K562 (cell line): Measurements from ENCODE around the gene SPATA3. TPM values are rescaled to one million over a fixed set of nuclear protein-coding genes. Genes with fewer than 3 reads are reported as not detected.

ENCODE experiments used
- ATAC-seq: fragments of 200-7000 bp; cut with Tn5 transposase; 3 replicates; pipeline ENCODE4 v1.9.1; 2020; ENCODE audit warnings: moderate library complexity
- BruUV-seq: library from RNA; stranded (reverse); fragments of 400-500 nt; replicated peaks from 2 replicates; lab custom pipeline; 2021; lab: Mats Ljungman, UMichigan
- CTCF ChIA-PET: fragments of 300-600 bp; formaldehyde crosslinking; extraction: SDS; loops from one replicate; lab custom pipeline; 2021; ENCODE audit warnings: low intra/inter-chr PET ratio; lab: Yijun Ruan, JAX
- POLR2A ChIA-PET: fragments of 300-600, 350-650 bp; sonication (Branson Sonifier 250); formaldehyde crosslinking; extraction: SDS; loops from one replicate; lab custom pipeline; 2021; ENCODE audit warnings: antibody characterized with exemption, inconsistent platforms; lab: Yijun Ruan, JAX
- DNase-seq, 4 experiments: peaks; one replicate each; pipeline versions ENCODE4 v3.0.0 to v3.0.0-alpha.2; 2011 to 2018; ENCODE audit warnings: low spot score in 3 of 4, mixed read lengths in 3 of 4; ENCODE audit errors: extremely low read depth in 1 of 4
- FAIRE-seq: peaks from 2 replicates; lab custom pipeline; 2011; peaks lifted over from hg19 to GRCh38; lab: Jason Lieb, UNC
- H2AFZ ChIP-seq: 2 replicates; pipeline ENCODE4 v1.6.0; 2011; ENCODE audit warnings: low read depth, low read length, control low read depth, inconsistent platforms
- H3K27ac ChIP-seq: fragments of 200-600 bp; 3 replicates; pipeline ENCODE4 v1.8.0; 2011; ENCODE audit warnings: low read depth, mild to moderate bottlenecking, control low read depth, inconsistent platforms, low read length, moderate library complexity, mixed read lengths; ENCODE audit errors: extremely low read depth
- H3K27me3 ChIP-seq, 2 experiments: fragments of 300-600 bp in 1 of 2; 2 replicates in 1 of 2; 3 replicates in 1 of 2; pipeline versions ENCODE4 v1.6.0 to v1.8.0; 2011; ENCODE audit warnings: inconsistent platforms in 2 of 2, low read length in 2 of 2, mild to moderate bottlenecking in 1 of 2, mixed read lengths in 1 of 2, moderate library complexity in 1 of 2; ENCODE audit not compliant: control insufficient read depth in 2 of 2, insufficient read depth in 2 of 2
- H3K36me3 ChIP-seq: fragments of 300-600 bp; 3 replicates; pipeline ENCODE4 v1.8.0; 2011; ENCODE audit warnings: mild to moderate bottlenecking, low read length, inconsistent platforms; ENCODE audit not compliant: control insufficient read depth, insufficient read depth
- H3K4me1 ChIP-seq, 2 experiments: fragments of 200-600 bp in 1 of 2; replicated peaks in 1 of 2; 2 replicates in 1 of 2; 3 replicates in 1 of 2; pipeline versions ENCODE4 v1.5.1 to v1.8.0; 2011; ENCODE audit warnings: inconsistent platforms in 2 of 2, low read length in 2 of 2, mild to moderate bottlenecking in 1 of 2, mixed read lengths in 1 of 2, moderate library complexity in 1 of 2; ENCODE audit not compliant: control insufficient read depth in 2 of 2, insufficient read depth in 2 of 2
- H3K4me2 ChIP-seq: 2 replicates; pipeline ENCODE4 v1.6.1; 2011; ENCODE audit warnings: low read length, control low read depth, inconsistent platforms, mixed read lengths; ENCODE audit not compliant: insufficient read depth
- H3K4me3 ChIP-seq: fragments of 200-600 bp; sonication (generic), shearing (Covaris generic); 2 replicates; pipeline ENCODE4 v1.5.1; 2016; ENCODE audit warnings: control low read depth, inconsistent platforms
- H3K79me2 ChIP-seq: fragments of 200-600 bp; 3 replicates; pipeline ENCODE4 v1.8.0; 2011; ENCODE audit warnings: low read length, inconsistent platforms; ENCODE audit not compliant: control insufficient read depth, insufficient read depth
- H3K9ac ChIP-seq, 2 experiments: 2 replicates each; pipeline versions ENCODE4 v1.6.0 to v1.6.1; 2011; ENCODE audit warnings: low read depth in 2 of 2, low read length in 2 of 2, control low read depth in 1 of 2, inconsistent platforms in 1 of 2, mild to moderate bottlenecking in 1 of 2, mixed read lengths in 1 of 2; ENCODE audit not compliant: insufficient read depth in 1 of 2
- H3K9me1 ChIP-seq: one replicate; pipeline ENCODE4 v1.6.0; 2011; ENCODE audit warnings: inconsistent platforms, mild to moderate bottlenecking, low read length, moderate library complexity; ENCODE audit not compliant: control insufficient read depth, insufficient read depth
- H3K9me3 ChIP-seq: replicated peaks from 2 replicates; pipeline ENCODE4 v1.5.1; 2011; ENCODE audit warnings: low read depth, low read length, inconsistent platforms; ENCODE audit not compliant: control insufficient read depth, insufficient read depth
- H4K20me1 ChIP-seq: replicated peaks from 2 replicates; pipeline ENCODE4 v1.6.1; 2011; ENCODE audit warnings: low read length, inconsistent platforms, mixed read lengths; ENCODE audit not compliant: control insufficient read depth, insufficient read depth
- HMGN3 ChIP-seq: IDR thresholded peaks from 2 replicates; pipeline ENCODE4 v1.6.1; 2011; ENCODE audit warnings: borderline replicate concordance, low read depth, mild to moderate bottlenecking, mixed read lengths, low read length; ENCODE audit not compliant: insufficient read length; ENCODE audit errors: extremely low read depth
- RBBP5 ChIP-seq: fragments of 200-600 bp; sonication (generic); IDR thresholded peaks from 2 replicates; pipeline ENCODE4 v1.6.1; 2012; ENCODE audit warnings: borderline replicate concordance, mild to moderate bottlenecking, low read length, control low read depth, inconsistent platforms; ENCODE audit not compliant: insufficient read depth, poor library complexity, severe bottlenecking
- XRCC5 ChIP-seq: fragments of 200-400 bp; formaldehyde crosslinking; IDR thresholded peaks from 2 replicates; pipeline ENCODE4 v1.6.1; 2017; ENCODE audit warnings: low read depth, mild to moderate bottlenecking, low read length
- YY1 ChIP-seq, 3 experiments: IDR thresholded peaks; 2 replicates each; pipeline ENCODE4 v1.6.1; 2011; ENCODE audit warnings: low read length in 2 of 3, mild to moderate bottlenecking in 2 of 3, moderate library complexity in 2 of 3, borderline replicate concordance in 1 of 3, control low read depth in 1 of 3, low read depth in 1 of 3; ENCODE audit not compliant: insufficient read depth in 3 of 3, insufficient replicate concordance in 2 of 3, control insufficient read depth in 1 of 3, insufficient read length in 1 of 3; ENCODE audit errors: extremely low read depth in 1 of 3
- ZBTB5 ChIP-seq: fragments of 450-650 bp; IDR thresholded peaks from 2 replicates; pipeline ENCODE4 v1.6.1; 2017; ENCODE audit warnings: antibody characterized with exemption
- ZNF140 ChIP-seq: fragments of 250-450 bp; sonication (Bioruptor Pico); IDR thresholded peaks from 2 replicates; pipeline ENCODE4 v1.8.0; 2021; ENCODE audit warnings: moderate library complexity, mild to moderate bottlenecking, inconsistent platforms
- ZNF707 ChIP-seq: fragments of 250-450 bp; sonication (Bioruptor Pico); conservative IDR thresholded peaks from 2 replicates; pipeline ENCODE4 v1.8.0; 2022; ENCODE audit warnings: inconsistent platforms, mild to moderate bottlenecking, moderate library complexity
- ZNF717 ChIP-seq: fragments of 250-450 bp; sonication (Bioruptor Pico); IDR thresholded peaks from 2 replicates; pipeline ENCODE4 v1.5.0; 2021
- WGBS: fragments of 100-300 bp; shearing (Covaris generic); methylation state at CpG from one replicate; pipeline ENCODE4 v1.1.6; 2016; ENCODE audit warnings: low coverage, mixed read lengths; ENCODE audit not compliant: insufficient coverage; ENCODE audit errors: missing lambda C conversion rate; 5-methylcytosine and 5-hydroxymethylcytosine counted together
- in situ Hi-C: fragments of 300-500 bp; cut with MboI; formaldehyde crosslinking; loops from 4 replicates; pipeline ENCODE4 v1.15.0; 2018; ENCODE audit warnings: inconsistent platforms, mixed read lengths
- intact Hi-C: fragments of 100-400 bp; cut with micrococcal nuclease; formaldehyde crosslinking; loops from 2 replicates; pipeline ENCODE4 v1.14.2; 2022
- polyA plus RNA-seq, 8 experiments: library from polyadenylated mRNA; depleted of rRNA in 4 of 8; stranded (reverse) in 5 of 8; unstranded in 3 of 8; fragments of >200 nt; fragmentation: Nextera tagmentation in 2 of 8; fragmentation: Illumina TruSeq in 1 of 8; extraction: Ambion mirVana in 2 of 8; extraction: Trizol in 1 of 8; gene quantifications; 2 replicates each; pipeline versions ENCODE4 v1.2.1 to v1.2.3, GENCODE V29; 2011 to 2014; ENCODE audit warnings: inconsistent platforms in 1 of 8, missing spikeins in 1 of 8
- total RNA-seq, 7 experiments: library from RNA; depleted of rRNA in 6 of 7; stranded (reverse); fragments of >200 nt in 6 of 7; fragmentation: Illumina TruSeq in 2 of 7; extraction: Trizol in 2 of 7; gene quantifications; 2 replicates each; pipeline versions ENCODE4 v1.2.1 to v1.2.3, GENCODE V29; 2011 to 2021; ENCODE audit warnings: low replicate concordance in 1 of 7
- TF ChIP-seq, protein P1 (sequence below): fragments of 250-450 bp; sonication (Bioruptor Pico); IDR thresholded peaks from 2 replicates; pipeline ENCODE4 v1.5.0; 2021
- TF ChIP-seq, protein P2 (sequence below): fragments of 450-650 bp; IDR thresholded peaks from 2 replicates; pipeline ENCODE4 v1.7.1; 2018; ENCODE audit warnings: mild to moderate bottlenecking, low read depth; ENCODE audit not compliant: partially characterized antibody

Gene SPATA3
- total and polyA plus RNA-seq, 9 of the 15 experiments (the other 6 are each of a cell fraction or from before 2014, with no cell fraction given) = not detected

- TF ChIP-seq, protein P1, sequence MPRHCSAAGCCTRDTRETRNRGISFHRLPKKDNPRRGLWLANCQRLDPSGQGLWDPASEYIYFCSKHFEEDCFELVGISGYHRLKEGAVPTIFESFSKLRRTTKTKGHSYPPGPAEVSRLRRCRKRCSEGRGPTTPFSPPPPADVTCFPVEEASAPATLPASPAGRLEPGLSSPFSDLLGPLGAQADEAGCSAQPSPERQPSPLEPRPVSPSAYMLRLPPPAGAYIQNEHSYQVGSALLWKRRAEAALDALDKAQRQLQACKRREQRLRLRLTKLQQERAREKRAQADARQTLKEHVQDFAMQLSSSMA = no peak
- no peak for TF ChIP-seq XRCC5
These were observed 48.7 kb upstream of the SPATA3 start (continued) for GRCh38 chr2:230947235-230947576.

DNA sequence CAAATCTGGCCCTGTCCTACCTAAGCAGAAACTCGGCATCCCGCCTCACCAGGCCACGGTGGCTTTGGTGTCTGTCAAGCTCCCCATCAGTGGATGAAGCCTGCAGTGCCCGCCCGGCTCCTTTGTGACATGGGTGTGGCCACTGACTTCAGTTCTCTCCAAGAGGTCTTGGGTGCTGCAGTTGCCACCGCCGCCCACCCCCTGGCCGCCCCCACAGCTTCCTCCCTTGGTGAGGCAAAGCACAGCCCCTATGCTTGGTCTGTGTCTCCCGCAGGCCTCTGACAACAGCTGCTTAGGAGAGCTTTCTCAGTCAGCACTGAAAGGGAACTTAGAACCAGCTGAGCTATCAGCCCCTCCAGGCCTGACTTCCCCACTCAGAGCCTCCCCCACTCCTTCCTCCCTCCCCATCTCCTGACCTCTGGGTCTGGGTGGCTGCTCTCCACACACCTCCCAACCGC is 48.0 kb upstream of the SPATA3 start:
- no peak overlapping the region for H3K9ac ChIP-seq
- peaks cover 4 to 26% of the 10 kb centered on the region in 2 experiments; a peak in 4 of 5 replicates for H3K27me3 ChIP-seq
- H3K36me3 ChIP-seq = no peaks in the 10 kb centered on the region
- 15% methylated on average over 4 of the region's 10 CpGs for WGBS
- no peaks in the 10 kb centered on the region for H3K79me2 ChIP-seq
- no peaks in the 10 kb centered on the region for H3K9me1 ChIP-seq
- H3K4me3 ChIP-seq = no peak overlapping the region
- H3K4me1 ChIP-seq = no peaks in the 10 kb centered on the region; a peak in 2 of 5 replicates
- H3K27ac ChIP-seq = no peak overlapping the region
- H3K4me2 ChIP-seq = no peak overlapping the region
- no peaks in the 10 kb centered on the region for H3K9me3 ChIP-seq
- H2AFZ ChIP-seq = no peak overlapping the region
- ATAC-seq = no peak
- FAIRE-seq = no peak
- CTCF ChIA-PET = no interaction called here
- intact Hi-C loops = no loop called here
- POLR2A ChIA-PET = no interaction called here
- no TSS peak for BruUV-seq
- DNase-seq = no peak
- no peaks in the 10 kb centered on the region for H4K20me1 ChIP-seq
- TF ChIP-seq ZBTB5 (no peak), HMGN3 (no peak), YY1 (IDR thresholded peaks at IDR 0.05; ENCODE audit: borderline replicate concordance in 1 of 3, control insufficient read depth in 1 of 3, extremely low read depth in 1 of 3, insufficient read depth in 3 of 3, insufficient read length in 1 of 3, insufficient replicate concordance in 2 of 3, low read depth in 1 of 3, low read length in 2 of 3) (no peak), ZNF140 (CRISPR knock-in tag) (no peak), ZNF717 (CRISPR knock-in tag) (no peak), ZNF707 (no peak), RBBP5 (no peak)
- TF ChIP-seq, protein P2, sequence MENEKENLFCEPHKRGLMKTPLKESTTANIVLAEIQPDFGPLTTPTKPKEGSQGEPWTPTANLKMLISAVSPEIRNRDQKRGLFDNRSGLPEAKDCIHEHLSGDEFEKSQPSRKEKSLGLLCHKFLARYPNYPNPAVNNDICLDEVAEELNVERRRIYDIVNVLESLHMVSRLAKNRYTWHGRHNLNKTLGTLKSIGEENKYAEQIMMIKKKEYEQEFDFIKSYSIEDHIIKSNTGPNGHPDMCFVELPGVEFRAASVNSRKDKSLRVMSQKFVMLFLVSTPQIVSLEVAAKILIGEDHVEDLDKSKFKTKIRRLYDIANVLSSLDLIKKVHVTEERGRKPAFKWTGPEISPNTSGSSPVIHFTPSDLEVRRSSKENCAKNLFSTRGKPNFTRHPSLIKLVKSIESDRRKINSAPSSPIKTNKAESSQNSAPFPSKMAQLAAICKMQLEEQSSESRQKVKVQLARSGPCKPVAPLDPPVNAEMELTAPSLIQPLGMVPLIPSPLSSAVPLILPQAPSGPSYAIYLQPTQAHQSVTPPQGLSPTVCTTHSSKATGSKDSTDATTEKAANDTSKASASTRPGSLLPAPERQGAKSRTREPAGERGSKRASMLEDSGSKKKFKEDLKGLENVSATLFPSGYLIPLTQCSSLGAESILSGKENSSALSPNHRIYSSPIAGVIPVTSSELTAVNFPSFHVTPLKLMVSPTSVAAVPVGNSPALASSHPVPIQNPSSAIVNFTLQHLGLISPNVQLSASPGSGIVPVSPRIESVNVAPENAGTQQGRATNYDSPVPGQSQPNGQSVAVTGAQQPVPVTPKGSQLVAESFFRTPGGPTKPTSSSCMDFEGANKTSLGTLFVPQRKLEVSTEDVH = no peak
- in situ Hi-C loops = no loop called here
